Kidney (tissue), 14 donors: ENCODE results near the gene SGCD. TPM values are rescaled to one million over a fixed set of nuclear protein-coding genes. Genes with fewer than 3 reads are reported as not detected.

Source experiments
- DNase-seq, 5 donors: peaks; one replicate each; pipeline ENCODE4 v3.0.0-alpha.2; 2013 to 2020
- FAIRE-seq: peaks from 2 replicates; lab custom pipeline; 2012; peaks lifted over from hg19 to GRCh38; lab: Jason Lieb, UNC
- H3K27ac ChIP-seq, 2 donors: one replicate each; pipeline ENCODE4 v1.7.0; 2013; ENCODE audit warnings: low read depth in 2 of 2, low read length in 2 of 2, inconsistent platforms in 1 of 2
- H3K27me3 ChIP-seq: one replicate; pipeline ENCODE4 v1.7.1; 2013; ENCODE audit warnings: low read length, inconsistent platforms; ENCODE audit not compliant: control insufficient read depth, insufficient read depth
- H3K36me3 ChIP-seq, 3 donors: one replicate each; pipeline versions ENCODE4 v1.7.0 to v1.7.1; 2013; ENCODE audit warnings: low read length in 3 of 3, control low read depth in 1 of 3, inconsistent platforms in 1 of 3; ENCODE audit not compliant: insufficient read depth in 3 of 3, control insufficient read depth in 2 of 3
- H3K4me1 ChIP-seq, 3 donors: one replicate each; pipeline versions ENCODE4 v1.7.0 to v1.7.1; 2013; ENCODE audit warnings: low read length in 3 of 3, inconsistent platforms in 1 of 3, low read depth in 1 of 3; ENCODE audit not compliant: control insufficient read depth in 2 of 3, insufficient read depth in 2 of 3
- H3K4me3 ChIP-seq, 3 donors: one replicate each; pipeline versions ENCODE4 v1.7.0 to v1.8.1; 2013; ENCODE audit warnings: low read length in 3 of 3, control low read depth in 1 of 3, inconsistent platforms in 1 of 3
- H3K9ac ChIP-seq, 3 donors: one replicate each; pipeline versions ENCODE4 v1.7.0 to v1.7.1; 2013; ENCODE audit warnings: low read length in 3 of 3, control low read depth in 1 of 3, inconsistent platforms in 1 of 3
- H3K9me3 ChIP-seq, 3 donors: one replicate each; pipeline versions ENCODE4 v1.7.0 to v1.7.1; 2013; ENCODE audit warnings: low read length in 3 of 3, control low read depth in 1 of 3, inconsistent platforms in 1 of 3; ENCODE audit not compliant: control insufficient read depth in 2 of 3, insufficient read depth in 1 of 3
- intact Hi-C: fragments of 100-400 bp; cut with DNase I; formaldehyde crosslinking; loops from one replicate; pipeline ENCODE4 v1.11.1; 2022
- polyA plus RNA-seq: library from polyadenylated mRNA; stranded (reverse); fragments of 350-450 nt; fragmentation: Illumina TruSeq; extraction: RNeasy Lipid Tissue Mini Kit (QIAGEN cat#74804); gene quantifications from one replicate; pipeline ENCODE4 v1.2.3, GENCODE V29; 2014; ENCODE audit warnings: low read depth, low replicate concordance; ENCODE audit not compliant: insufficient read depth
- total RNA-seq: library from RNA; stranded (reverse); fragmentation: NEBNext Ultra II Directional; extraction: Animal tissue kit (Norgen Biotek cat#: 25700); gene quantifications from one replicate; pipeline ENCODE4 v1.2.1, GENCODE V29; 2021
- TF ChIP-seq, protein P1 (sequence below): IDR thresholded peaks from 3 replicates; pipeline ENCODE4 v1.5.1; 2012; ENCODE audit warnings: mild to moderate bottlenecking, moderate library complexity, borderline replicate concordance; ENCODE audit not compliant: insufficient read depth; ENCODE audit errors: extremely low read depth
- donor health status: control.
- donor health status: control.
- donor health status: control.
- donor health status: control.
- donor health status: control.
- donor health status: DM: yes; HTN: yes; CAD: no.
- donor health status: Normal renal cell carcinoma (clear cell type).

Gene SGCD
- total and polyA plus RNA-seq, 2 donors from 2014 or later: 0.99 to 2.7 TPM

DNA sequence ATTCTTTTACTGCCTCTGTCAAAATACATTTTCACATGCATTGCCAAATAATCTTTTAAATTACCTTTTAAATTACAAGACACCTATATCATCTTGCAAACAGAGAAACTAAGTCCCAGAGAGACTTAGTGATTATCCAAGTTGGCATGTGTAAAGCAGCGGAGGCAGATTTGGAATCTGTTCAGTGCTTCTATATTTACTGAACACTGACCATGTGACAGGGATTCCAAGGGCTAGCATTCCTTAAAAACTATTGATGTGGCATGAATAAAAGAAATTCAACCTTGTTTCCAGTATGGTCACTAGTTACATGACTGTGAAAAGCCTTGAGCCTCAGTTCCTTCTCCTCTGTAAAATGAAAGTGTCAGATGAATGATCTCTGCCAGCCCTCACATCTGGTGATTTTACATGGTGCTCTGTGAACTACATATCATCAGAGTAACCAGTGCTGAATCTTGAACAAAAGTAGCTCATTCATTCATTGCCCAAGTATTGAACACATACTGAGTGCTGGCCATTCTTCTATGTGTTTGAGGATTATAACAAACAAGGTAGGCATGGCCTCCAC lies 451.3 kb downstream of the SGCD start:
- Histone ChIP-seq H3K9ac (no peak overlapping the region), H3K4me3 (no peak overlapping the region), H3K36me3 (no peaks in the 10 kb centered on the region), H3K27me3 (no peaks in the 10 kb centered on the region), H3K27ac (no peak overlapping the region), H3K9me3 (no peaks in the 10 kb centered on the region), H3K4me1 (no peaks in the 10 kb centered on the region)
- FAIRE-seq (no peak), DNase-seq (no peak)
- TF ChIP-seq, protein P1, sequence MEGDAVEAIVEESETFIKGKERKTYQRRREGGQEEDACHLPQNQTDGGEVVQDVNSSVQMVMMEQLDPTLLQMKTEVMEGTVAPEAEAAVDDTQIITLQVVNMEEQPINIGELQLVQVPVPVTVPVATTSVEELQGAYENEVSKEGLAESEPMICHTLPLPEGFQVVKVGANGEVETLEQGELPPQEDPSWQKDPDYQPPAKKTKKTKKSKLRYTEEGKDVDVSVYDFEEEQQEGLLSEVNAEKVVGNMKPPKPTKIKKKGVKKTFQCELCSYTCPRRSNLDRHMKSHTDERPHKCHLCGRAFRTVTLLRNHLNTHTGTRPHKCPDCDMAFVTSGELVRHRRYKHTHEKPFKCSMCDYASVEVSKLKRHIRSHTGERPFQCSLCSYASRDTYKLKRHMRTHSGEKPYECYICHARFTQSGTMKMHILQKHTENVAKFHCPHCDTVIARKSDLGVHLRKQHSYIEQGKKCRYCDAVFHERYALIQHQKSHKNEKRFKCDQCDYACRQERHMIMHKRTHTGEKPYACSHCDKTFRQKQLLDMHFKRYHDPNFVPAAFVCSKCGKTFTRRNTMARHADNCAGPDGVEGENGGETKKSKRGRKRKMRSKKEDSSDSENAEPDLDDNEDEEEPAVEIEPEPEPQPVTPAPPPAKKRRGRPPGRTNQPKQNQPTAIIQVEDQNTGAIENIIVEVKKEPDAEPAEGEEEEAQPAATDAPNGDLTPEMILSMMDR: no peak
- intact Hi-C loops: no loop called here

- DNase-seq (no peak), FAIRE-seq (no peak)
- no peaks in the 10 kb centered on the region for H3K27me3 ChIP-seq
- H3K36me3 ChIP-seq: no peaks in the 10 kb centered on the region
- intact Hi-C loops: no loop called here
- no peaks in the 10 kb centered on the region for H3K9me3 ChIP-seq
- H3K9ac ChIP-seq: no peak overlapping the region
- no peaks in the 10 kb centered on the region for H3K4me1 ChIP-seq
- H3K27ac ChIP-seq: no peak overlapping the region
- TF ChIP-seq, protein P1: no peak
- no peak overlapping the region for H3K4me3 ChIP-seq
These were observed 451.8 kb downstream of the SGCD start for GRCh38 chr5:156778752-156779151.

GRCh38 chr5:156779436-156779835 lies 452.5 kb downstream of the SGCD start:
- H3K9me3 ChIP-seq: no peaks in the 10 kb centered on the region
- FAIRE-seq (no peak), DNase-seq (no peak)
- H3K4me1 ChIP-seq: no peaks in the 10 kb centered on the region
- H3K27ac ChIP-seq: no peak overlapping the region
- H3K9ac ChIP-seq: no peak overlapping the region
- intact Hi-C loops: no loop called here
- no peaks in the 10 kb centered on the region for H3K36me3 ChIP-seq
- no peak overlapping the region for H3K4me3 ChIP-seq
- TF ChIP-seq, protein P1: no peak
- no peaks in the 10 kb centered on the region for H3K27me3 ChIP-seq

DNA sequence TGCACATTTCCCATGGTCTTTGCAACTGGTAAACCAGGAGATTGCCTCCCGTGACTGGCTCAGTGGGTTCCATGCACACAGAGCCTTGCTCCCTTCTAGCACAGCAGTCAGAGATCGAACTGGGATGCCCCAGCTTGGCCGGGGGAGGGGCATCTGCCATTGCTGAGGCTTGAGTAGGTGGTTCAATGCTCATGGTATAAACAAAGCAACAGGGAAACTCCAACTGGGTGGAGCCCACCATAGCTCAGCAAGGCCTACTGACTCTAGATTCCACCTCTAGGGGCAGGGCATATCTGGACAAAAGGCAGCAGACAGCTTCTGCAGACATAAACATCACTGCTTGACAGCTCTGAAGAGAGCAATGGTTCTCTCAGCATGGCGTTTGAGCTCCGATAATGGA lies 456.1 kb downstream of the SGCD start:
- H3K27me3 ChIP-seq: no peaks in the 10 kb centered on the region
- intact Hi-C loops: no loop called here
- no peaks in the 10 kb centered on the region for H3K36me3 ChIP-seq
- H3K4me3 ChIP-seq: no peak overlapping the region
- H3K9me3 ChIP-seq: no peaks in the 10 kb centered on the region
- TF ChIP-seq, protein P1: no peak
- H3K4me1 ChIP-seq: no peaks in the 10 kb centered on the region
- H3K9ac ChIP-seq: no peak overlapping the region
- FAIRE-seq: no peak
- H3K27ac ChIP-seq: no peak overlapping the region
- DNase-seq: no peak
